ENCODE results near the gene CSNK1E.

Gene CSNK1E

DNA sequence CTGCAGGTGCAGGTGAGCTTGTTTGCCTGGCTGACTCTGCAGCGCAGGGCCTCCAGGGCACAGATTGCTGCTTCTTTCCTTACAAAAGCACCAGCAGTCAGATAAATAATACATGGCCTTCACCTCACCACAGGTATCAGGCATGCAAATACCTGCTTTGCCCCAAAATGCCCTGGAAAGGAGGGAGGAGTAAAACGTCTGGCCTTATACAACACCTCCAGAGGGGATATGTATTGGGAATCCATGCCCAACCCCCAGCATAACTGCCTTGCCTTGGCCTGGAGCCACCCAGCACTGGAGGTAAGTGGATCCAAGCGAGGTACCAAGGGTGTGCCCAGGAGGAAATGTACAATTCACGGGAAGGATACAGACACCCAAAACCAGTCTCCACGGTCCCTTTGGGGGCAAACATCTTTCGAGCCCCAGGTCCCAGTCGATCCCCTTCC is 45.3 kb downstream of the CSNK1E start:
- no peak for DNase-seq

DNA sequence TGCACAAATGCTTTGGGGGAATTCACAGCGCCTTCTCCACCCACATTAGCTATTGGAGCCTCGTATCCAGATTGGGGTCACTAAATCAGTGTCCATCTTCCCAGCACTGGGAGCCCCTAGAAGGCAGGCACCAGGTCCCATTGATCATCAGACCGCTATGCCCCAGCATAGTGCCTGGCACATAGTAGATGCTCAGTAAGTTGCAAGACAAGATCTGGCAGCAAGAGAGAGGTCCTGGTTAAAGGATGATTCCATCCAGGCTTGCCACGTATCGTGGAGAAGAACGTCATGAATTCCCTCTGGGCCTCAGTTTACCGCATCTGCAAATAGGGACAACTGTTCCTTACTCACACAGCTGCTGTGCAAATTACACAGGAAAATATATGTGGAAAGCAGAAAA is 46.1 kb downstream of the CSNK1E start:
- no peak for DNase-seq

DNA sequence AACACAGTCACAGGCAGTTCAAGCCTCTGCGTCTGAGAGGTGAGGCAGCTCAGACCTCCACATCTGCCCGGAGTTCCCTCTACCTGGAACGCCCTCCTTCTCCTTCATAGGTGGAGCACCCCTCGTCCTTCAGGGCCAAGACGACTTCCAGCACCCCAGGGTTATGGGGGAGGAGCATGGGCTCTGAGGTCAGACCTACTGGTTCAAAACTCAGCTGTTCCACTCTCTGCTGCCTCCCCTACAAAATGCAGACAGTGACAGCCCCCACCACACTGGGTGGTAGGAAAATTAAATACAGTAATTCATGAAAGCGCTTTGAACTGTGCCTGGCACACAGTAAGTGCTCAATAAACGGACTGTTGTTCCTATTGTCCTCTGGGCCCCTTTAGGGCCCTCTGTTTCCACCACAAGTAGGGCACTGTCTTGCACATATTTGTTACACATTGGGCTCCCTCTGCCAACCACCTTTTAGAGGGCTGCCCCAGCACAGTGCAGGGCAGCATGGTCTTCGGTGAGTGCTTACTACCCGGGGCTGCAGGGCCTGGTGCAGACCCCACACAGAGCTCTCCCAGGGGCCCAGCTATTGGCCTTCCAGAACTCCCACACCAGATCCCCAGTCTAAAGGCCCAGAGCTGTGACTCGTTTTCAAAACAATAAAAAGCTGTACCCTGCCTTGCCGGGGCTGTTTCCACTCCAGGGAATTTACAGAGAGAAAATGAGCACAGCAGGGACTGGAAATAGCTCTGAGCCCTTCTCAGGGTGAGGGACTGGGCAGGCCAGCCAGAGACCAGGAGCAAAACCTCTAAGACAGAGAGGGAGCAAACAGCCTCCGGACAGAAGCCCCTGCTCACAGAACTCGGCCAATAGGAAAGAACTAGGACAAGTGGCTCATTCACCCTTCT is 46.9 kb downstream of the CSNK1E start:
- no peak for DNase-seq

DNA sequence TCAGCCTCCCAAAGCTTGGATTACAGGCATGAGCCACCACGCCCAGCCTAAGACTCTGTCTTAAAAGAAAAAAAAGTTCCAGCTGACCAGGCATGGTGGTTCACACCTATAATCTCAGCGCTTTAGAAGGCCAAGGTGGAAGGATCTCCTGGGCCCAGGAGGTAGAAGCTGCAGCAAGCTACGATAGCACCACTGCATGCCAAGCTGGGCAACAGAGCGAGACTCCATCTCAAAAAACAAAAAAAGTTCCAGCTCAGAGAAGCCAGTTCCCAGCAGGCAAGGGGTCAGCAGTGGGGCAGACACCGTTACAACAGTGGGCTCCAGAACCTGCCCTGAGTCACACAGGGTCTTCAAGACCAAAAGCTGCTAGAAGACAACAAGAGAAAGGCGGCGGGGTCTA is 47.8 kb downstream of the CSNK1E start:
- DNase-seq: no peak

DNA sequence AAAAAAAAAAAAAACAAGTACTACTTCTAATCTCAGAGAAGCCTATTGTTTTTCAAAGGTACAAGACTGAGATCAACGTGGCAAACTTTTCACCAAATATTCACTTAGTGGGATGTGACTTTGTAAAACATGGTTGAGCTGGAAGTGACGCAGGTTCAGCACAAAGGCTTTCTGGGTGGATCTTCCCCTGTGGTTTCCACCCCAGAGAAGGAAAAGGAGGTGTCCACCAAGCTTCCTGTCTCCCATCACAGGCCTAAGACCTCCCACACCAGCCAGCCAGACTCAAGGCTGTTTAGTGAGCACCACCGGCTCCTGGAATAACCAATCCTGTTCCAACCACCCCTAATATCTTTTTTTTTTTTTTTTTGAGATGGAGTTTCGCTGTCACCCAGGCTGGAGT is 50.1 kb downstream of the CSNK1E start:
- no peak for DNase-seq

DNA sequence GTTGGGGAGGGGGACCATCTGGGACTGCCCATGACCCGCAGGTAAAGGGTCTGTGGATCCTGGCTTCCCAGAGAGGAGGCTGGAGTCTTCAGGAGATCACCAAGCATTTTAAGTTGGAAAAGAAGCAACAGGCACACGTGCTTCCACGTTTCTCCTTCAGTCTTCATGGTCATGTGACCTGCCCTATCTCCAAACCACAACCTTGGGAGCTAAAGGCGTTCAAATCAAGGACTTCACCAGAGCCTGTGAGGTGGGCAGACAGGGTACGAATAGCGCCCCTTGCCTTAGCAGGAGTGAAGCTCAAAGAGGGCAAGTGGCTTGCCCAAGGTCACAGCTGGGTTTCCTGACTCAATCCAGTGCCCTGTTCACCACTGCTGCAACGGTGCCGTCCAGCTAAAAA is 51.1 kb downstream of the CSNK1E start:
- DNase-seq: no peak

DNA sequence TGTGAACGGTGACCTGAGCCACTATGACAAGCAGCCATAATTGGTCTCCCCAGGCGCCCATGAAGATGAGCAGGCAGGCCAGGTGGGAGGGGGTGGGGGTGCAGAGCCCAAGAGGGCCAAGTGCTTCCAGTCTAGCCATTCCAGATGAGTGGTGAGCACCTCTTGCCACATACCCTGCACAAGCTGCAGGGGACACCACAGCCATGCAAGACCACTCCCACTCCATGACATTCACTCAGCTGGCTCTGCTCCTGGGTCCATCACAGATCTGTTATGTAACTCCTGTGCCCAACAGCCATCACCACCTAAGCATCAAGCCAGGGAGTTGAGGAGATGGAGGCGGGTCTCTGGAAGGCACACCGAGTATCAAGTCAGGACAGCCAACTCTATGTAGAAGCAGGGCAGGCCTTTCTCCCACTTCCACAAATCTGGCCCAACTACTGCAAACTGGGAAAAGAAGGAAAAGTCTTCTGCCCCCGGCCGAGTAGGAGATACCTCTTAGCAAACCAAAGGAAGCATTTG is 52.9 kb downstream of the CSNK1E start:
- no peak for DNase-seq

DNA sequence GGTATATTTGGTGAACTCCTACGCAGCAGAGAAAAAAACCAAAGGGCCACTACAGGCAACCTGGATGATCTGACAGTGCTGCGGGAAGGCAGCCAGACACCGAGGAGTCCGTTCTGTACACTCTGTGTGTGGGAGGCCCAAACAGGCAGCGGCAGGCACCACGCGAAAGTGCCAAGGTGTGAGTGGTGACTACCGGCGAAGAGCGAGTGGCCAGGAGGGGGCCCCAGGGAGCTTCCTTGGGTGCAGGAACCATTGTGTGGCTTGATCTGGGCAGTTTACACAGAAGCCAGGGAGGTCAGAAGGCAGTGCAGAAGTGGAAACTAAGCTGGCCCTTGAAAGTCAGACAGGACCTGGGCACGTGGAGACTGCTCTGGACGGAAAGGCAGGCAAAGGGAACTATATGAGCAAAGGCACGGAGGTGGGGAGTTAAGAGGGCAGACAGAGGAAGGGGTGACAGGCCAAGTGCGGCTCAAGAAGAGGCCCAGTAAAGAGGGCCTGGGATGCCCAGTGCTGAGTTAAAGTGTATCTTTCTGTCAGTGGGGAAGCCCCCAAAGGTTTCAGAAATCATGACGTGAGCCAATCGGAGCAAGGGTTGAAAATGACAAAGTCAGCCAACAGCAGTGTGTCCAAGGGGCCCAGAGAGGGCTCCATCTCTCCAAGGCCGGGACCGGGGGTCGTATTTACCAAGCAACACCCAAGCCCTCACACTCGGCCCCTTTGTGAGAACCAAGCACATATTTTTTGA is 55.0 kb downstream of the CSNK1E start:
- DNase-seq: no peak

DNA sequence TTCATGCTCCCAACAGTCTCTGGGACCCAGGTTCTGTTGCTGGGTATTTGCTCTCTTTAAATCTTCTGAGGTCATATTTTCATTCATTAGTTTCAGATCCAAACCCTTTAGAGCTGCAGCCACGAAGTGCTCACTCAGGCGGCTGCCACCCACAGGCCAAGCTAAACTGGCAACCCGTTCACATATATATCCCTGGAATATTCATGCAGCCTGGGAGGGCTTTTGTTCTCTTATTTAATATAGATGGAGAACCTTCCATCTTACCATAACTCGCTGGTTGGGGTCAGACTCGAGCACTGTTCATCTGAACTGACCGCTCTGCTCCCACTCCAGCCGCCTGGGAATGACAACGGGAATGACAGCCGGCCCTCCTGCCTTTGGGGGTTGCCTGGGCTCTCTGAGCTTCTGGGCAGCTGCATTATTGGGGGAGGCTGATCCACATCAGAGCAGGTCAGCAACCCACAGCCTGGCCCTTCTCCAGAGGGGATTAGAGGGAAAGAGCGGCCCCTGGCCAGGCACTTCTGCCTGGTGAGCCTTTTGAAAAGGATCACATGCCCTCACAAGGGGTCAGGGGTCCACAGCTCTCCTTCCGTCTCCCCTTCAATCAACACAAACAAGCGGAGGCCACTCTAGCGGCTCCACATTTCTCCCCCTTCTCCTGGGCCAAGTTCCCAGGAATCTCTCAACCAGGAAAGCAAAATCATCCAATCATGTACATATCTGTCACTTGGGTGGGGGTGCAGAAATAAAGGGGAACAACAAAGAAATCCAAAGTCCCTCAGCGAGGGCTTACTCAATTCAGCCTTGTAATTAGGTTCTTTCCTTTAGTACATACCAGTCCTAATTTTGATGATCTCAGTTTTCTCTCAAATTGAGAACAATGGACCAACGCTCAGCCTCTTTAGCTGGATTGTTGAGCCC is 56.2 kb downstream of the CSNK1E start:
- peak; percentile 62 for DNase-seq

DNA sequence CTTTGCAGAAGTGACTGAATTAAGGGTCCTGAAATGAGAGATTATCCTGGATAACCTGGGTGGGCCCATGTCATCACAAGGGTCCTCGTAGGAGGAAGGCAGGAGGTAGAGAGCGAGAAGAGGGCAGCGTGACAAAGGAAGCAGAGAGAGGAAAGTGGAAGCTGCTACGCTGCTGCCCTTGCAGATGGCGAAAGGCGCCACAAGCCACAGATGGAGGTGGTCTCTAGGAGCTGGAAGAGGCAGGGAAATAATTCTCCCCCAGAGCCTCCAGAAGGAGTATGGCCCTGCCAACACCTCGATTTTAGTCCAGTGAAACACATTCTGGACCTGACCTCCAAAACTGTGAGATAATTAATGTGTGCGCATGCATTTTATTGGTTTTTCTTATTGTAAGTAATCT is 57.9 kb downstream of the CSNK1E start:
- no peak for DNase-seq

DNA sequence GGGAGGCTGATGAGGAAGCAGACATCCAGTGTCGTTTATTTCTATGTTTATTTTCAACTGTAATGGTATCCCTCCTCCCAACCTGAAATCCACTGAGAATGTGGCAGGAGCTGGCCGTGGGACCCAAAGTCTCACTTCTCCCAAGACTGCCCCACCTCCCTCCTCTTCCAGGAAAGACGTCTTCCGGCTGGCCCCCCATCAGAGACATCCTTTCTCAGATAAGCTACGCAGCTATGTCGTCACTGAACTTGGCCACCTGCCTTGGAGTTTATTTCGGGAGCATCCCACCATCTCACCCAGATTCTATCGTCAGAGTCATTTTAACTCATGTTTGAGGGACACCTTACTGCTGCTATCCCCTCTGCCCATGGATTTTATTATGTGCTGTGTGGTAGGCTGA is 58.3 kb downstream of the CSNK1E start:
- peak; percentile 62 for DNase-seq

DNA sequence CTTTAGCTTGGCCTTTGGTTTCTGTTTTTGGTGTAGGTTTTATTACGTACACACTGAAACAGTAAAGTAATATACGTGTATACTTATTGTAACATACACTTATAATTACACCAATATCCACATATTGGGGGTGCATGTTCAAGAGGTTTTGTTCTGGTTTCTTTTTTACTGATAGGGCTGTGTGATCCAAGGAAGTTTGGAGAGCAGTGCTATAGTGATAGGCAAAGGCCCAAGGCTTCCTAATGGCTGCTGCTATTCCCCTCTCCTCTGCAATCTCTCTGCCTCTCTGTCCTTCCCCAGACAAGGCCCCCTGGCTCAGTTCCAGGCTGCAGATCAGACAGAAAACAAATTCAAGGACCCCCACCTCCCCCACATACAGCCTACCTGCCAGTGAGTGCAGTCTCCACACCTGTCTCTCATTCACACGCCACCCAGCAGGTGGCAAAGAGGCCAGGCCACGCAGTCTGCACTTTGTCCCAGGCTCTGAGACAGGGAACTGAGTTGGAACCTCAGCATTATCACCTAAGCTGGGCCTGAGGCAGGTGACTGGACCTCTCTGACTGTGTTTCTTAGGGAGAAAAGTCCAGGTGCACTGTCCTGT is 59.5 kb downstream of the CSNK1E start:
- DNase-seq: no peak

DNA sequence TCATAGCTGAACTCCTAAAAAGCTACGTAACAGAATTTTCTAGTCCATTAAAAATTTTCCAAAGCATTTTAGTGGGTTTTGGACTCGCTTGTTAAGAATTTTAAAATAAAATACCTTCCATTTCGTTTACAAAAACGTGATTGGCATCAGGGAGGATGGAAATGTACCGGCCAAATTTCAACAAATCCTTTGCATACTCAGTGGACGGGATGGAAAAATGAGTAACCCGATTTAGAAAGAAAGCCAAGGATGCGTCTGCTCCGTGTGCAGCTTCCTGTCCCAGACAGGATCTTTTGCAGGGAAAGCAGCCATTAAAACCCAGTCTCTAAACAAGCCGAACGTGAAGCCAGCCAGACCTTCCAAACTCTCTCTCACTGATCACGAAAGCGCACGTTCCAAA is 60.1 kb downstream of the CSNK1E start:
- DNase-seq: peak; percentile 71

DNA sequence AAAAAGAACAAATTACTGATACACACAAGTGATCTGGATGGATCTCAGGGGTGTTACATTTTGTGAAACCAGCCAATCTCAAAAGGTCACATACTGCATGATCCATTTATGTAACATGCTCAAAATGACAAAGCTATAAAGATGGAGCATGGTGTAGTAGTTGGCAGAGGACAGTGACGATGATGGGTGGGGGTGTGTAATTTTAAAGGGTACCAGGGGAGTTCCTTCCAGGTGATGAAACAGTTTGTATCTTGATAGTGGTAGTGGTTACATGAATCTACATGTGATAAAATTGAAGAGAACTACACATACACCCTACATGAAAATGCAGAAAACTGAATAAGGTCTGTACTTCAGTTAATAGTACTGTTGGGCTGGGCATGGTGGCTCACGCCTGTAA is 61.5 kb downstream of the CSNK1E start:
- no peak for DNase-seq

DNA sequence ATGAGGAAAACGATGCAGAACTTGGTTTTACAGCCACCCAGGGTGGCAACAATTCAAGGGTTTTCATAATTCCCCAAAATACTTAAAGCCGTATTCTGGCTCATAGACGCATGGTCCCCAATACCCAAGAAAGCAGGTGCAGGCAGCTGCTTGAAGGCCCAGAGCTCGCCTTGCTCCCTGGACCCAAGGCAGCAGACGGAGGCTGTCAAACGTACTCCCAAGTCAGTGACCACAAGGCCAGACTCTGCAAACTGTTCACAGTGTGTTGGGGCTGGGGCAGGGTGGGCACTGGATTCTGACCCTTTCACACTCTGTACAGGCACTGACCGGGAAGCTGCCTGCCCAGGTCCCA is 65.9 kb downstream of the CSNK1E start:
- no peak for DNase-seq

DNA sequence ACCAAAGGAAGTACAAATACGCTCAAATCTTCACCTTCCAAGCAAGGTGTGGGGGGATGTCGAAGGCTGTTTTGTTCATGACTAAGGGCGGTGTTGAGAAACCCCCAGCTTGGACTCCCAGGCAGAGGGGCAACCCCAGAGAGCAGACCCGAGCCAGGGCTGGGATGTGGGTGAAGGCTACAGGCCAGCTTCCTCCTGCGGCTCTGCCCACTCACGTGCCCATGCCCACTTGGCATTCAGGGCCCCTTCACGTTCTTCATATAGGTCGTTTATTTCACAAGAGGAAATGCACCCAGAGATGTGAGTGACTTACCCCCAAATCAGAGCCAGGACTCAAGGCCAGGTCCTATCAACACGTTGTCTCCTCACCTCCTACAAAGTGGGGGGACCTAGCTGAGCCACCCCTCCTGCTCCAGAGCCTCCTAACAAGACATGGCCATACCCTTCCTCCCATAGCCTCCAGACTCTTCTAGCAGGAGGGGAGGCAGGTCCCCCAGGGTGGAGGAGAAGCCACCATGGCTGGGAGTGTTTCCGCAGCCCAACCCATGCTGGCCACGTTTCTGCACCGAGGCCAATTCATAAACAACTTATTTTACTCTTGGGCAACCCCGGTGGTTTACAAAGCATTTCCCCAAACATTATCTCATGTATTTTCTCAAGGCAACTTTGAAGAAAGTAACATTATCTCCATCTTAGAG is 66.4 kb downstream of the CSNK1E start:
- no peak for DNase-seq

DNA sequence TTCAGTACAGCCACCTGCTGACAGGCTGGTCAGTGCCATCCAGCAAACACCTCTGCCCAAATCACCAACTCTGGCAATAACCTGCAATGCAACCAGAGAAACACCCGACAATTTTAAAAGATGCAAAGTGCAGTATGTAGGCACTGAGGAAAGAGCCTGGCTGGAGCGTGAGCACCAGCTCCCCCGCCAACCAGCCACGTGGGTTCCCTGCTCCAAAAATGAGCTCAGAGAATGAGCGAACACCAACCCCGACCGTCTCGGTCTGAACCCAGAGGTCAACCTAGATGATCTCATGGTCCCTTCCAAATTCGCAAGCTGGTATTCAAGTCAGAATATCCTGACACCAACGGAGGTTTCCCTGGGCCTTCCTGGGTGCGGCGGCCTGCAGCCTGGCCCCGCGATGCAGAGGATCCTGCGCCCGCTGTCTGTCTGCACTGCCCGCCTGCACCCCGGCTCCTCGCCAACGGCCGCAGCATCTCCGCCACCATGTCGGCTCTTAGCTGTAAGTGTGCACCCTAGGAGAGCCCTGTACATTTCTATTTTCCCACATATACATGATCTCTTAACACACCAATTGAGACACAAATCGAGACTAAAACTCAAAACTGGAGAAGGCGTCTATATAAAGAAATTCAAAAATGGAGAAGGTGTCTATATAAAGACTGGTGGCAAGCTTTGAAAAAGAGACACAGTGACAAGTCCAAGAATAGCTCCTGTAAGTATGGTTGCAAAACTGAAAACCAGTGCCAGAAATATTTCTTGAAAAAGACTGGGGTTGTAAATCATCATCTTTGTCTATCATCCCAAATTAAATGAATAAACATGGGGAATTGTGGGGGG is 67.2 kb downstream of the CSNK1E start:
- DNase-seq: no peak

DNA sequence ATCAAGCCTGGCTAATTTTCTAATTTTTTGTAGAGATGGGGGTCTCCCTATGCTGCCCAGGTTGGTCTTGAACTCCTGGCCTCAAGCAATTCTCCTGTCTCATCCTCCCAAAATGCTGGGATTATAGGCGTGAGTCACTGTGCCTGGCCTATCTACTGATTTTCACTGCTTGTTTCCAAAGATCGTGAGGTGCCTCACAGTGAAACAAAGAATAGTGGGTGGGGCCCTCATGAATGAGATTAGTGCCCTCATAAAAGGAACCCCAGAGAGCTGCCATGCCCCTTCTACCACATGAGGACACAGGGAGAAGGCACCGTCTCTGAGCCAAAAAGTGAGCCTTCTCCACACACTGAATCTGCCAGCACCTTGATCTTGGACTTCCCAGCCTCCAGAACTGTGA is 67.9 kb downstream of the CSNK1E start:
- DNase-seq: no peak

DNA sequence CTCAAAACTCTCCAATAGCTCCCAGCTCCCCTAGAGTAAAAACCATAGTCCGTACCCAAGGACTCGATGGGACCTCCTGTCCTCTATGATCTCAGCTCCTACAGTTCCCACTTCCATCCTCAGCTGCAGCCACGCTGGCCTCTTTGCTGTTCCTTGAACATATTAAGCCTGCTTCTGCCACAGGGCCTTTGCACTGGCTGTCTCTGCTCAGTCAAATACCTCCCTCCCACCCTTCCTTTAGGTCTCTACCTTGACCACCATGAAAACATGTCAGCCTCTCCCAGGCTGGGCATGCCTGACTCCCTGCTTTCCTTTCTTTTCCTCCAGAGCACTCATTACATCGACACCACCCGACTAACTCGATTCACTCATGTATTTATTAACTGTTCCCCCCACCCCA is 69.0 kb downstream of the CSNK1E start:
- DNase-seq: no peak

DNA sequence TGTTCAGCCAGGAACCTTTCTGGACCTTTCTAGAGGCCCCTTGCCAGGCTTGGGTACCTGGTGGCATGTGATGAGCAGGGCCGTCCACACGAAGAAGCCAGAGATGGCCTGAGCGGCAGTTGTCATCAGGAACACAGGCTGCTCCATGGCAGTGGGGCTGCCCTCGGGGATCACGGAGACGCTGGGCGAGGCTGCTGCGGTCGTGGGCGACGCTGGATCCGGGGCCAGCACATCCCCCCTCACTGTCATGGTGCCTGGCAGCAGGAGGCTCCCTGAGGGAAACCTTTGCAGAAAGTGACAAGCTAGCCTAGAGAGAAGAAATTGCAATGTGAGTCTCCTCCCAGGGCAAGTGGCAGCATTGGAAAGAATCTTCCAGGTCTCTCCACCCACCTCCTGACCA is 69.5 kb downstream of the CSNK1E start:
- no peak for DNase-seq

DNA sequence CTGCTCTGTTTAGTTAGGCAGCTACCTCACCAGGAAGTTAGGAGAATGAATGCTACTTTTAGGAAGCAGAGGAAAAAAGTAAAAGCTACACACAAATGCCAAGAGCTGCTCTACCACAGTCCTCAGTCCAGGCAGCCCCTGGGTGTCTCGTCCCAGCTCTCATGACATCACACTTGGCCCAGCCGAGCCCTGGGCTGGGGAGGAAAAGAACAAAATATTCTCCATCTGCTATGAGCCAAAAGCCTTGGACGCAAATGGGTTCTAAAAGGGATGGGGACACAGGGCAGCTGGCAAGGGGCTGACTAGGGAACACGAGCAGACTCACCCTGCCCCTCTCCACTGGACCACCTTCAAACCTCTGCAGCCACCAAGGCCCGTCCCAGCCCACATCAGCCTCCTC is 70.5 kb downstream of the CSNK1E start:
- peak; percentile 83 for DNase-seq

All from femur (tissue), 1 donor.